Cerebellar cortex (tissue), 1 donor: ENCODE data around the gene CACNA1I.

Experiments used
- DNase-seq: peaks from one replicate; pipeline ENCODE4 v3.0.0-alpha.2; 2015; ENCODE audit warnings: low spot score

CACNA1I gene

GRCh38 chr22:39651053-39651996 is 80.8 kb downstream of the CACNA1I start:
- no peak for DNase-seq

GRCh38 chr22:39652990-39653786 is 82.6 kb downstream of the CACNA1I start:
- no peak for DNase-seq

- no peak for DNase-seq
These were observed 83.2 kb downstream of the CACNA1I start for GRCh38 chr22:39653787-39654077.

DNA sequence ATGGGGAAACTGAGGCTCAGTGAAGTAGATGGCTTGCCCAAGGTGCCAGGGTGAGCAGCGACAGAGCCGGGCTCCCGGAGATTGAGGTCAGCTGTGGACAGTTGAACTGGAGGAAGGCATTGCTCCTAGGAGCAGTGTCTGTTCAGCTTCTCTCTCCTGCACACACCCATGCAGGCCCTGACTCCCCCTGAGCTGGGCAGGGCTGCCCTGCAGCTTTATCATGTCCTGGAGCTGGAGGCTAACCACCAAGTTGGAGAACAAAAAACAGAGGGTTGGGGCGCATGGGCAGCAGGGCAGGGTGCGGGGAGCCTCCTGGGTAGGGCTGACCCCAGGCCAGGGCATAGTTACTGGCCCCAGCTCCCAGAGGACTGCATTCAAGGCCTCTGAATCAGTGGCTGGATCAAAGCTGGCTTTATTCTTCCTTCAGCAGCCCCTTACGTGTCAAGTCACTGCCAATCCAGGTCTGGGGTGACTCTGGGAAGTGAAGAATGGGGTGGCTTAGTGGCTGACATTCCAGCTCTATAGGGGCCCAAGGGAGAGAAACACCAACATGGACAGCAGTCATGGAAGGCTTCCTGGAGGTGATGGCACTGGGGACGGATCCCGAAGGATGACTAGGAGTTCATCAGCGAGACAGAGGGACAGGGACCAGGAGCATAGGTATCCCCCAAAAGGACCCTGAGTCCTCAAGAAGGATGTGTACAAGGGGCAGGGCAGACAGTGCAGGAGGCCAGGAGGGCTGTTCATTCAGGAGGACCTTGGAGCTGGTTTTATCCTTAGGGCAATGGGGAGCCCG is 83.8 kb downstream of the CACNA1I start:
- no peak for DNase-seq

- DNase-seq, result peak; percentile 9
These were observed 84.5 kb downstream of the CACNA1I start for GRCh38 chr22:39655004-39655579.

GRCh38 chr22:39655831-39656230 is 85.3 kb downstream of the CACNA1I start:
- no peak for DNase-seq

GRCh38 chr22:39656495-39657490 is 86.2 kb downstream of the CACNA1I start:
- DNase-seq, result no peak

DNA sequence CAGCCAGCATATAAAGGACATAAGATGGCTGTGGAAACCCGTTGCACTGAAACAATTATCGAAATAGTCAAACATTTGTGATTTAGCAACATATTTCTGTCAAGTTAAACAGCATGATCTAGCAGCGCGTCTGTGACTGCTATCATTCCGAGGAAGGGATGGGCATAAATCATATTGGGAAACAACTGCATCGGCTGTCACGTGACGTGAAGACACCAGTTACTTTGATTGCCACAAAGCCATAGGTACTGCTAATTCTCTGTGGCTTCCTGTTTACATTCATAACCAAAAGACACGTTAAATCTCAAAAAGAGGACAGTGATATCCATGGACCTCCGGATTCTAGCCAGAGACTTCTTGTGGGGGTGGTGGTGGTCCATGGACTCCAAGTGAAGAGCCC is 87.8 kb downstream of the CACNA1I start:
- no peak for DNase-seq

DNA sequence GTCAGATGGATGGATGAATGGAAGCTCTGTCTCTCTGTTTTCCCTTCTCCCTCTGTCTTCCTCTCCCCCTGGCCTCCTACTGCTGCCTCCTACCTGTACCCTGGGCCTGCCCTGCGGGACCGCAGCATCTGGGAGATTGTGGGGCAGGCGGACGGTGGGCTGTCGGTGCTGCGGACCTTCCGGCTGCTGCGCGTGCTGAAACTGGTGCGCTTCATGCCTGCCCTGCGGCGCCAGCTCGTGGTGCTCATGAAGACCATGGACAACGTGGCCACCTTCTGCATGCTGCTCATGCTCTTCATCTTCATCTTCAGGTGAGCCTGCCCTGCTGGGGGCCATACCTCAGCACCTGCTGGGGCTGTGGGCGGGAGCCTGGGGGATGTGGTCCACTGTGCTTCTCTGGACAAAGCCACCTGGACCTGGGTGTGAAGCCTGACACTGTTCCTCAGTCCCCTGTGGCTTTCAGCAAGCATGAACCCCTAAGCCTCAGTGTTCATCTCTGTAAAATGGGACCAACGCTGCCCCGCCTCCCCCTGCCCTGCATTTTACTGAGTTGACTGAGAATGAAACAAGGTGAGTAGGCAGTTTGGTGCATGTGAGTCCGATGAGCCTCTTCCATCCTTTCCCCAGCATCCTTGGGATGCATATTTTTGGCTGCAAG is 88.4 kb downstream of the CACNA1I start:
- DNase-seq, result no peak

GRCh38 chr22:39661501-39661841 is 90.9 kb downstream of the CACNA1I start:
- no peak for DNase-seq

DNA sequence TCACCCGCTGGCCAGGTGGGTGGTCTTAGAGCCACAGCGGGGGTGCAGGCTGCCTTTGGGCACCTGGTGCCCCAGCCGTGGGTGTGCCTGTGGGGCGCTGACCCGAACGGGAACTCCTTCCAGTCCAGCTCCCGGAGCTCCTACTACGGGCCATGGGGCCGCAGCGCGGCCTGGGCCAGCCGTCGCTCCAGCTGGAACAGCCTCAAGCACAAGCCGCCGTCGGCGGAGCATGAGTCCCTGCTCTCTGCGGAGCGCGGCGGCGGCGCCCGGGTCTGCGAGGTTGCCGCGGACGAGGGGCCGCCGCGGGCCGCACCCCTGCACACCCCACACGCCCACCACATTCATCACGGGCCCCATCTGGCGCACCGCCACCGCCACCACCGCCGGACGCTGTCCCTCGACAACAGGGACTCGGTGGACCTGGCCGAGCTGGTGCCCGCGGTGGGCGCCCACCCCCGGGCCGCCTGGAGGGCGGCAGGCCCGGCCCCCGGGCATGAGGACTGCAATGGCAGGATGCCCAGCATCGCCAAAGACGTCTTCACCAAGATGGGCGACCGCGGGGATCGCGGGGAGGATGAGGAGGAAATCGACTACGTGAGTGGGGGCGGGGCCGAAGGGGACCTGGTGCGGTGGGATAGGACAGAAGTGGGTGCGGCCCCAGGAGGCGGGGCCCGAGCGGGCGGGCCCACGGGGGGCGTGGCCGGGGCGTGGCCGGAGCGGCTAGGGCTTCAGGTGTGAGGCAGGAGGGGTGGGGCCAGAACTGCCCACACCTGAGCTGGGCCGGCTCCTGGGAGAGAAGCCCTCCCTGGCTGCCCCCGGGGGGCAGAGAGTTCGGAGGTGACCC is 91.5 kb downstream of the CACNA1I start:
- no peak for DNase-seq

DNA sequence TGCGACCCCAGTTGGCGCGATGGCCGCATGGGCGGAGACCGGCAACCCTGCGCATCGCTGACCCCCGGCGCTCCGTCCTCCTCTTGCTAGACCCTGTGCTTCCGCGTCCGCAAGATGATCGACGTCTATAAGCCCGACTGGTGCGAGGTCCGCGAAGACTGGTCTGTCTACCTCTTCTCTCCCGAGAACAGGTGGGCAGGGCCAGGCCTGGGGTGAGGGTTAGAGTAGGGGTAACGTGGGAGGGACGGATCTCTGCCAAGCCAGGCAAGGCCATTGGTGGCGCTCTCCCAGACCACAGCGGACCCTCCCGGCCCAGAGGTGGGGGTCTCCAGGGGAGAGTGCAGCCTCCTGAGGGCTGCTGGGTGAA is 92.1 kb downstream of the CACNA1I start:
- no peak for DNase-seq

- no peak for DNase-seq
These were observed 93.2 kb downstream of the CACNA1I start for GRCh38 chr22:39663751-39664150.

GRCh38 chr22:39664485-39665200 is 94.1 kb downstream of the CACNA1I start:
- DNase-seq, result no peak

DNA sequence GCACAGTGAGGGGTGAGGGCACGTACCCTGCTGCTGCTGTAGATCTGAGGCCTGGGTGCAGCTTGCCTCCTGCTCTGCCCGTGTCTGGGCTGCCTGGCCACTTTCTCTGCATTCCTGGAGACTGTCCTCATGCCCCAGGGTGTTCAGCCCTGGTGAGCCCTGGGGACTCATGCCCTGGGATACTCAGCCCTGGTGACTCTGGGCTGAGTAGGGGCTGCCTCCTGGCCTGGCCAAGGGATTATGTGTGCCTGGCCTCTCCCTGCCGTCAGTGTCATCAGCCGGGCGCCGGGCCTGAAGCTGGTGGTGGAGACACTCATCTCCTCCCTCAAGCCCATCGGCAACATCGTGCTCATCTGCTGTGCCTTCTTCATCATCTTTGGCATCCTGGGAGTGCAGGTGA is 94.7 kb downstream of the CACNA1I start:
- DNase-seq, result no peak

GRCh38 chr22:39665661-39666431 is 95.3 kb downstream of the CACNA1I start:
- no peak for DNase-seq

DNA sequence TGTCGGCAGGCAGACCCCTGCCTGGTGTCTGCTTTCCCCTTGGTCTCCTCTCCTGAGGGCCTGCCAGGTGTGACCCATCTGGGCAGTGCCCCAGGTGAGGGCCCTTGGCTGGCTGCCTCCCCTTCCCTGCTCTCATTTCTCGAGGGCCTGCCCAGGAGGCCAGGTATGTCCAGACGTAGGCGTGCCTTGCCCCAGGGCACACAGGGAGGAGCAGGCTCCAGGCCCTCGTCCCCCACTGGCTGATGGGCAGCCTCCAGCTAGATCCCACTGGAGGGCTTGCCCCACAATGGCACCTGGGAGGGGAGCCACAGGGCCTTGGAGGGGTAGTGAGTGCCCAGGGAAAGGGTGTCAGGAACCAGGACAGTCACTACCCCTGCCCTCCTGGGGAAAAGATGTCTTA is 95.9 kb downstream of the CACNA1I start:
- DNase-seq, result no peak

DNA sequence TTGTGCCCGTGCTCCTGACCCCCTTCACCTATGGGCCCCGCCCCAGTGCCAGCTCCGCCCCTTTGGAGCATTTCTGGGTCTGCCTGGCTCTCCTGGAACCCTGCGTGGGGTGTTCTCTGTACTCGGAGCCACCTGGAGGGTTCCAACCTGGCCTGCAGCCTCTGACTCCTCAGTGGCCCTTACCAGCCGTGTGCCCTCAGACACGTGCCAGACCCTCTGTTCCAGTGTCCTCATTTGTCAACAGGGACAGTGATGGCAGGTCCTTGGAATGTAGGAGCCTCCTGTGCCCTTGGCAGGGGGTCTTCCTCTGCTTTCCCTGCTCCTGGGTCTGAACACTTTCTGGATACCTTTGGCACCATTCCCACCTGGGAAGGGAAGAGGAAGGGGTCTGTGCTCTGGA is 96.4 kb downstream of the CACNA1I start:
- no peak for DNase-seq
